ENCODE measurements around the gene CRYBG1.

The CRYBG1 gene

DNA sequence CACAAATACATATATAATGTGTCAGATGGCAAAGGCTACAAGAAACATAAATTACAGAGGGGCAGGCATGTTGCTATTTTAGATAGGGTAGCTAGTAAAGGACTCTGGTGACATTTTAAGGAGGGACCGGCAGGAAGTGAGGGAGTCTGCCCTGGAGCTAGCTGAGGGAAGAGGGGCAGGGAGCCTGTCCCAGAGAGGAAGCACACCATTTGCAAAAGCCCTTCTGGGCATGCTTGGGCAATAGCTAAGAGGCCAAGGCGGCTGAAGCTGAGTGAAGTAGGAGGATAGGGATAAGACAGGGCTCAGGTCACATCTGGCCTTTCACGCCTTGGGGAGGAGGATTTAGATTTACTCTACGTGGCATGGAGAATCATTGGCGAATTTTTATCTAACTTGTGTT lies 172.5 kb downstream of the CRYBG1 start:
- H3K4me3 Mint-ChIP-seq, result no peak overlapping the region
- H3K27ac Mint-ChIP-seq, result no peak overlapping the region
- H3K36me3 Mint-ChIP-seq (ENCODE audit: low read depth), result no peaks in the 10 kb centered on the region
- no peaks in the 10 kb centered on the region for H3K4me1 Mint-ChIP-seq
- H3K9me3 Mint-ChIP-seq, result no peaks in the 10 kb centered on the region
- peaks cover 9% of the 10 kb centered on the region for H3K27me3 Mint-ChIP-seq (ENCODE audit: low read depth)
- TF ChIP-seq, protein P1, sequence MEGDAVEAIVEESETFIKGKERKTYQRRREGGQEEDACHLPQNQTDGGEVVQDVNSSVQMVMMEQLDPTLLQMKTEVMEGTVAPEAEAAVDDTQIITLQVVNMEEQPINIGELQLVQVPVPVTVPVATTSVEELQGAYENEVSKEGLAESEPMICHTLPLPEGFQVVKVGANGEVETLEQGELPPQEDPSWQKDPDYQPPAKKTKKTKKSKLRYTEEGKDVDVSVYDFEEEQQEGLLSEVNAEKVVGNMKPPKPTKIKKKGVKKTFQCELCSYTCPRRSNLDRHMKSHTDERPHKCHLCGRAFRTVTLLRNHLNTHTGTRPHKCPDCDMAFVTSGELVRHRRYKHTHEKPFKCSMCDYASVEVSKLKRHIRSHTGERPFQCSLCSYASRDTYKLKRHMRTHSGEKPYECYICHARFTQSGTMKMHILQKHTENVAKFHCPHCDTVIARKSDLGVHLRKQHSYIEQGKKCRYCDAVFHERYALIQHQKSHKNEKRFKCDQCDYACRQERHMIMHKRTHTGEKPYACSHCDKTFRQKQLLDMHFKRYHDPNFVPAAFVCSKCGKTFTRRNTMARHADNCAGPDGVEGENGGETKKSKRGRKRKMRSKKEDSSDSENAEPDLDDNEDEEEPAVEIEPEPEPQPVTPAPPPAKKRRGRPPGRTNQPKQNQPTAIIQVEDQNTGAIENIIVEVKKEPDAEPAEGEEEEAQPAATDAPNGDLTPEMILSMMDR (IDR thresholded peaks at IDR 0.05; ENCODE audit: unreplicated experiment in 3 of 3), result no peak

DNA sequence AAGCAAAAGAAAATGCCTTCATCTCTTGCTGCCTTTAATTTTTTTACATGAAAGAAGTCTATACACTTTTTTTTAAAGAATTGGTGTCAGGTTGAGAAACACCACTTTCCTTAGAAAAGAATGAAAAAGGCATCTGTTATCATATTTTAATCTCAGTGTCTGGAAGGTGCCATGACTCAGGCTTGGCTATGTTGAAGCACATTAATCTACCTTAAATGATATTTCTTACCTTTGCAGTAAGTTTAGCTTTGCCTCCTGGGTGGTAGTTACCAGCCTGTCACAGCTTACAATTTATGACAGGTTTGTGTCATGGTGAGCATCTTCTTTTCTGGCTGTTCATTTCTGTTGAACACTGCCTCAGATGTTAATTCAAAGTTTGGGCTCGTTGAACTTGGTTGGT lies 173.5 kb downstream of the CRYBG1 start:
- Mint-ChIP-seq H3K9me3 (no peaks in the 10 kb centered on the region), H3K4me1 (no peaks in the 10 kb centered on the region), H3K27ac (no peak overlapping the region), H3K4me3 (no peak overlapping the region), H3K36me3 (ENCODE audit: low read depth) (no peaks in the 10 kb centered on the region), H3K27me3 (ENCODE audit: low read depth) (peaks cover 16% of the 10 kb centered on the region)
- TF ChIP-seq, protein P1 (IDR thresholded peaks at IDR 0.05; ENCODE audit: unreplicated experiment in 3 of 3), result no peak

DNA sequence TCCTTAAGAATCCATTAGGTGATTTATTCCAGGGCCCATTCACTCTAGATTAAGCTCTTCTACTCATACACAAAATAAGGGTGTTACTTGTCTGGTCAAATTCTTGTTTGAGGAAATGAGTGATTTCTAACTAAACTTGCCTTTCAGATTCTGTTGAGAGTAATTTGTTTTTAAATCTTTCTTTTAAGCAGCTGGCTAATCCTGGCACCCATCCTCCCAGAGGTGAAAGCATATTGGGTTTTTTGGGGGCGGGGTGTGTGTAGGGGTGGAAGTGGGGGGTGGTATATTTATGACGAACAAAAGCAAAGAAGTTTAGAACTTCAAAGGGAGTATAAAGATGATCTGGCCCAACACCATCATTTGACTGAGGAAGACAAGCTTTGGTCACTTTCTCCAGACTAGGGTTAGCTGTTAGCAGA lies 174.1 kb downstream of the CRYBG1 start:
- TF ChIP-seq, protein P1 (IDR thresholded peaks at IDR 0.05; ENCODE audit: unreplicated experiment in 3 of 3), result no peak
- Mint-ChIP-seq H3K27me3 (ENCODE audit: low read depth) (peaks cover 16% of the 10 kb centered on the region), H3K9me3 (no peaks in the 10 kb centered on the region)

DNA sequence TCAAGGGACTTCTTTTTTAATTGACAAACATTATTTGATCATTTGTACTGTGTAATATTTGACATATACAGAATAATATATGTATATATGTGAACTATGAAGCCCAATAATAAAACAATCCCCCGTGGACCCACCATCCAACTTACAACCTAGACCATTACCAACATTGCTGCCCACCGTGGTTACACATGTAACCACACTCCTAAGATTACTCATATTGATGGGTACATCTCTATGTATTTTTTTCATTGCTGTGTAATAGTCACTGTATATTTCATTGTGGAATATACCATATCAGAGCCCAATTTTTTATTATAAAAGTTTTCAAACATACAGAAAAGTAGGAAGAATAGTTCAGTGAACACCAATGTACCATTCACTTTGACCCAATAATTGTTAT lies 174.5 kb downstream of the CRYBG1 start:
- TF ChIP-seq, protein P1 (IDR thresholded peaks at IDR 0.05; ENCODE audit: unreplicated experiment in 3 of 3), result no peak
- Mint-ChIP-seq H3K4me1 (no peaks in the 10 kb centered on the region), H3K27me3 (ENCODE audit: low read depth) (peaks cover 18% of the 10 kb centered on the region), H3K4me3 (no peak overlapping the region), H3K27ac (no peak overlapping the region), H3K9me3 (no peaks in the 10 kb centered on the region), H3K36me3 (ENCODE audit: low read depth) (no peaks in the 10 kb centered on the region)

More for the DNA sequence above, 174.1 kb downstream of the CRYBG1 start:
- Mint-ChIP-seq H3K4me1 (no peaks in the 10 kb centered on the region), H3K36me3 (ENCODE audit: low read depth) (no peaks in the 10 kb centered on the region), H3K27ac (no peak overlapping the region), H3K4me3 (no peak overlapping the region)

DNA sequence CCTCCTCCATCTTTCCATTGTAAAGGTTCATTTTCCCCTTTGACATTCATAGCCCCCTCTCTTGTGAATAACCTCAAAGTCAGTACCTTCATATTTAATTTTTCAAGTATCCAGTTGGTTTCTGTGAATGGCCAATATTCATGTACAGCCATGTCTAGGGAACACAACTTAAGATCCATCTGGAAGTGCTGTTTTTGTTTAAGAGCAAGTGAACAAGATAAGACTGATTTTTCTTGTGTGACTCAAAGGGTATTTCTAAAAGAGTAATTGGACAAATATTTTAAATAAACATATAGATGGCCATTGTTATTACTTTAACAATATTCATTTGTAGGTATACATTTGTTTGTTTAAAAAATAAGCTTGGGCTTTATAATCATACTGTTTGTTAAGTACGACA lies 175.8 kb downstream of the CRYBG1 start:
- H3K27ac Mint-ChIP-seq, result no peak overlapping the region

DNA sequence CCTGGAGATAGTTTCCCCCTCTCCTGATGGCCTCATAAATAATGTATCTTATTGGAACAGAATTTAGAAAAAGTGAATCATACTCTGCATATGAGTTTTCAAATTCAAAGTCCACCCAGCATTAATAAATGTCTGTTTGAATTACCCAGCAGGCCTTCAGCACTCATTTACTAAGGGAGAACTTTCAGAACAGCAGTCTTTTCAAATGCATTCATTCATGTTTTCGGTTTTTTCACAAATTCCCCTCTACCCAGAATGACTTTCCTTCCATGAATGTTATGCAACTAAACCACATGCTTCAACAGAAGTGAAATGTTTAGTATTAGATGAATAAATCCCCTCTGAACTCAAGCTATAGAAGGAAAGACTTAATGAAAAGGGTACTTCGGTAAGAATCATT lies 176.3 kb downstream of the CRYBG1 start:
- Mint-ChIP-seq H3K36me3 (ENCODE audit: low read depth) (no peaks in the 10 kb centered on the region), H3K27ac (no peak overlapping the region), H3K4me1 (no peaks in the 10 kb centered on the region), H3K9me3 (no peaks in the 10 kb centered on the region), H3K4me3 (no peak overlapping the region), H3K27me3 (ENCODE audit: low read depth) (peaks cover 16% of the 10 kb centered on the region)
- TF ChIP-seq, protein P1 (IDR thresholded peaks at IDR 0.05; ENCODE audit: unreplicated experiment in 3 of 3), result no peak

More for the DNA sequence above, 175.8 kb downstream of the CRYBG1 start:
- Mint-ChIP-seq H3K36me3 (ENCODE audit: low read depth) (no peaks in the 10 kb centered on the region), H3K27me3 (ENCODE audit: low read depth) (peaks cover 16% of the 10 kb centered on the region), H3K4me1 (no peaks in the 10 kb centered on the region), H3K4me3 (no peak overlapping the region), H3K9me3 (no peaks in the 10 kb centered on the region)
- TF ChIP-seq, protein P1 (IDR thresholded peaks at IDR 0.05; ENCODE audit: unreplicated experiment in 3 of 3), result no peak

All from nephron (organoid).